WTC11 (cell line): ENCODE measurements around the gene SCUBE3. TPM values are rescaled to one million over a fixed set of nuclear protein-coding genes. Genes with fewer than 3 reads are reported as not detected.

ENCODE experiments used
- ATAC-seq: fragments of 200-7000 bp; cut with Tn5 transposase; 2 replicates; pipeline ENCODE4 v1.10.0; 2021; ENCODE audit warnings: mild to moderate bottlenecking, moderate library complexity
- CTCF ChIA-PET: fragments of 300-600 bp; sonication (Branson Sonifier 250); formaldehyde crosslinking; loops from one replicate; lab custom pipeline; 2021; ENCODE audit warnings: antibody characterized with exemption; lab: Charles Lee
- POLR2A ChIA-PET: fragments of 350-600 bp; sonication (Branson Sonifier 250); formaldehyde crosslinking; loops from one replicate; lab custom pipeline; 2021; ENCODE audit warnings: antibody characterized with exemption; lab: Charles Lee
- DNase-seq: peaks from one replicate; pipeline ENCODE4 v3.0.0; 2021; ENCODE audit warnings: low spot score
- H3K27ac Mint-ChIP-seq: 2 replicates; pipeline ENCODE4 v1.8.0; 2021; ENCODE audit warnings: mixed read lengths
- H3K27me3 Mint-ChIP-seq: 2 replicates; pipeline ENCODE4 v1.8.0; 2021; ENCODE audit warnings: low read depth, mild to moderate bottlenecking, moderate library complexity, mixed read lengths
- H3K36me3 Mint-ChIP-seq: 2 replicates; pipeline ENCODE4 v1.8.0; 2021; ENCODE audit warnings: mixed read lengths
- H3K4me1 Mint-ChIP-seq: 2 replicates; pipeline ENCODE4 v1.8.0; 2022; ENCODE audit warnings: mixed read lengths
- H3K4me3 Mint-ChIP-seq: 2 replicates; pipeline ENCODE4 v1.8.0; 2021; ENCODE audit warnings: mild to moderate bottlenecking, moderate library complexity, mixed read lengths
- H3K9me3 Mint-ChIP-seq: 2 replicates; pipeline ENCODE4 v1.8.0; 2021; ENCODE audit warnings: mixed read lengths
- AFF4 ChIP-seq: sonication (generic); formaldehyde crosslinking; IDR thresholded peaks from 2 replicates; pipeline ENCODE4 v1.8.1; 2023; ENCODE audit warnings: mild to moderate bottlenecking, missing genetic modification reagents, borderline replicate concordance
- ARID4B ChIP-seq: sonication (generic); formaldehyde crosslinking; IDR thresholded peaks from 2 replicates; pipeline ENCODE4 v1.8.0; 2023; ENCODE audit warnings: missing genetic modification reagents, mild to moderate bottlenecking, borderline replicate concordance
- CDX4 ChIP-seq: fragments of 250-450 bp; sonication (Bioruptor Pico); IDR thresholded peaks from 2 replicates; pipeline ENCODE4 v1.9.0; 2021; ENCODE audit warnings: moderate library complexity, mild to moderate bottlenecking, inconsistent platforms, borderline replicate concordance
- E2F1 ChIP-seq: sonication (generic); formaldehyde crosslinking; IDR thresholded peaks from 2 replicates; pipeline ENCODE4 v1.8.0; 2022; ENCODE audit warnings: mild to moderate bottlenecking, missing genetic modification reagents
- E2F4 ChIP-seq: sonication (generic); formaldehyde crosslinking; IDR thresholded peaks from 2 replicates; pipeline ENCODE4 v1.8.1; 2022; ENCODE audit warnings: low read depth, mild to moderate bottlenecking, moderate library complexity, missing genetic modification reagents, borderline replicate concordance
- E2F5 ChIP-seq: sonication (generic); formaldehyde crosslinking; IDR thresholded peaks from 2 replicates; pipeline ENCODE4 v1.8.1; 2022; ENCODE audit warnings: mild to moderate bottlenecking, moderate library complexity, missing genetic modification reagents
- GRHL2 ChIP-seq: fragments of 250-450 bp; sonication (Bioruptor Pico); IDR thresholded peaks from 2 replicates; pipeline ENCODE4 v1.8.0; 2022; ENCODE audit warnings: mild to moderate bottlenecking, moderate library complexity; ENCODE audit not compliant: insufficient replicate concordance, severe bottlenecking
- GTF2I ChIP-seq: fragments of 250-450 bp; sonication (Bioruptor Pico); conservative IDR thresholded peaks from 2 replicates; pipeline ENCODE4 v1.4.0; 2021; ENCODE audit warnings: mild to moderate bottlenecking
- HMGA2 ChIP-seq: fragments of 250-450 bp; sonication (Bioruptor Pico); IDR thresholded peaks from 2 replicates; pipeline ENCODE4 v1.4.0; 2021; ENCODE audit warnings: mild to moderate bottlenecking, moderate library complexity
- MLX ChIP-seq: sonication (generic); formaldehyde crosslinking; IDR thresholded peaks from 2 replicates; pipeline ENCODE4 v1.8.1; 2023; ENCODE audit warnings: mild to moderate bottlenecking, missing genetic modification reagents, moderate library complexity
- NR2C2 ChIP-seq: sonication (generic); formaldehyde crosslinking; IDR thresholded peaks from 2 replicates; pipeline ENCODE4 v1.8.0; 2022; ENCODE audit warnings: mild to moderate bottlenecking, missing genetic modification reagents
- RORB ChIP-seq: fragments of 250-450 bp; sonication (Bioruptor Pico); IDR thresholded peaks from 2 replicates; pipeline ENCODE4 v1.9.0; 2021; ENCODE audit warnings: mild to moderate bottlenecking
- SMAD3 ChIP-seq: sonication (generic); formaldehyde crosslinking; IDR thresholded peaks from 2 replicates; pipeline ENCODE4 v1.8.0; 2022; ENCODE audit warnings: missing genetic modification reagents, mild to moderate bottlenecking, borderline replicate concordance
- STAT6 ChIP-seq: sonication (generic); formaldehyde crosslinking; conservative IDR thresholded peaks from 2 replicates; pipeline ENCODE4 v1.8.1; 2023; ENCODE audit warnings: mild to moderate bottlenecking, low read depth, missing genetic modification reagents, moderate library complexity
- TCF7 ChIP-seq: sonication (generic); formaldehyde crosslinking; IDR thresholded peaks from 2 replicates; pipeline ENCODE4 v1.8.0; 2022; ENCODE audit warnings: mild to moderate bottlenecking, low read depth, missing genetic modification reagents, moderate library complexity
- TEAD1 ChIP-seq: sonication (generic); formaldehyde crosslinking; IDR thresholded peaks from 2 replicates; pipeline ENCODE4 v1.8.0; 2022; ENCODE audit warnings: mild to moderate bottlenecking, missing genetic modification reagents
- USF2 ChIP-seq: sonication (generic); formaldehyde crosslinking; IDR thresholded peaks from 2 replicates; pipeline ENCODE4 v1.8.1; 2023; ENCODE audit warnings: mild to moderate bottlenecking, missing genetic modification reagents, moderate library complexity
- ZNF232 ChIP-seq: sonication (generic); formaldehyde crosslinking; IDR thresholded peaks from 2 replicates; pipeline ENCODE4 v1.8.0; 2022; ENCODE audit warnings: mild to moderate bottlenecking, missing genetic modification reagents
- total RNA-seq: library from RNA; stranded (reverse); gene quantifications from 3 replicates; pipeline ENCODE4 v1.2.3, GENCODE V29; 2021

SCUBE3 gene
- total RNA-seq, 1 experiment from 2014 or later: 2.1 TPM

- H3K36me3 Mint-ChIP-seq: no peaks in the 10 kb centered on the region
- H3K27ac Mint-ChIP-seq: no peak overlapping the region
- CTCF ChIA-PET: interaction anchor here (0.8 to 7.6 kb wide), 11 partner anchors 8 to 182 kb away, joined by 3 to 107 read pairs (median 11); partner anchors contain the start of genes SCUBE3 and ZNF76
- H3K27me3 Mint-ChIP-seq: peaks cover 75% of the 10 kb centered on the region
- POLR2A ChIA-PET: no interaction called here
- peaks cover 4% of the 10 kb centered on the region for H3K4me1 Mint-ChIP-seq
- DNase-seq (no peak), ATAC-seq (no peak)
- H3K4me3 Mint-ChIP-seq: no peak overlapping the region
- H3K9me3 Mint-ChIP-seq: no peaks in the 10 kb centered on the region
- TF ChIP-seq E2F4 (CRISPR knock-in tag) (no peak), ZNF232 (CRISPR knock-in tag) (no peak), GTF2I (no peak), AFF4 (CRISPR knock-in tag) (no peak), HMGA2 (CRISPR knock-in tag) (no peak), SMAD3 (no peak), CDX4 (CRISPR knock-in tag) (no peak), RORB (no peak), NR2C2 (CRISPR knock-in tag) (no peak), E2F1 (CRISPR knock-in tag) (no peak)
These were observed 7.4 kb upstream of the SCUBE3 start for GRCh38 chr6:35206346-35206745.

- Mint-ChIP-seq H3K27ac (no peak overlapping the region), H3K27me3 (peaks cover 89% of the 10 kb centered on the region), H3K4me3 (no peak overlapping the region), H3K36me3 (no peaks in the 10 kb centered on the region), H3K9me3 (no peaks in the 10 kb centered on the region), H3K4me1 (peaks cover 7% of the 10 kb centered on the region)
- CTCF ChIA-PET: interaction anchor here (4.7 to 7.6 kb wide), 2 partner anchors 29 to 61 kb away, joined by 56 to 107 read pairs; no protein-coding TSS in a partner anchor
- no peak for ATAC-seq
- POLR2A ChIA-PET: interaction anchor here (0.6 kb wide), 1 partner anchor 1861 kb away, joined by 3 read pairs; no protein-coding TSS in a partner anchor
- no peak for DNase-seq
- no peak for TF ChIP-seq GRHL2 (CRISPR knock-in tag)
- TF ChIP-seq TCF7 (CRISPR knock-in tag): no peak
- TF ChIP-seq USF2 (CRISPR knock-in tag): no peak
- no peak for TF ChIP-seq STAT6 (CRISPR knock-in tag)
- no peak for TF ChIP-seq MLX (CRISPR knock-in tag)
- TF ChIP-seq ARID4B (CRISPR knock-in tag): no peak
- TF ChIP-seq TEAD1: no peak
- TF ChIP-seq E2F5 (CRISPR knock-in tag): no peak
These were observed 5.3 kb upstream of the SCUBE3 start for GRCh38 chr6:35208419-35208818.
